Central memory CD8-positive, alpha-beta T cell (primary cell): ENCODE measurements around the gene NRXN3.

Experiments
- ATAC-seq: fragments of 150-1000 bp; cut with Tn5 transposase; replicated peaks from 2 replicates; pipeline ENCODE4 v1.10.0; 2022; ENCODE audit warnings: mild to moderate bottlenecking, moderate FRiP score, moderate number of reproducible peaks; ENCODE audit not compliant: poor library complexity, severe bottlenecking; ENCODE audit errors: extremely low read depth
- DNase-seq, 2 donors: peaks; one replicate each; pipeline ENCODE4 v3.0.0; 2021; ENCODE audit warnings: low spot score in 2 of 2
- H3K27ac Mint-ChIP-seq: one replicate; pipeline ENCODE4 v1.8.0; 2022; ENCODE audit warnings: low read depth, mild to moderate bottlenecking, moderate library complexity, mixed read lengths
- H3K27me3 Mint-ChIP-seq: one replicate; pipeline ENCODE4 v1.8.0; 2022; ENCODE audit warnings: mixed read lengths
- H3K36me3 Mint-ChIP-seq: one replicate; pipeline ENCODE4 v1.8.0; 2022; ENCODE audit warnings: mild to moderate bottlenecking, moderate library complexity, mixed read lengths; ENCODE audit not compliant: insufficient read depth
- H3K4me1 Mint-ChIP-seq: one replicate; pipeline ENCODE4 v1.8.0; 2022; ENCODE audit warnings: mixed read lengths
- H3K4me3 Mint-ChIP-seq: one replicate; pipeline ENCODE4 v1.8.0; 2022; ENCODE audit warnings: mild to moderate bottlenecking, moderate library complexity, mixed read lengths
- H3K9me3 Mint-ChIP-seq: one replicate; pipeline ENCODE4 v1.8.0; 2022; ENCODE audit warnings: mixed read lengths

Gene NRXN3

GRCh38 chr14:79363291-79363690 is 1193.1 kb downstream of the NRXN3 start:
- Mint-ChIP-seq H3K27me3 (no peaks in the 10 kb centered on the region), H3K27ac (no peak overlapping the region), H3K9me3 (peaks cover 6% of the 10 kb centered on the region), H3K36me3 (no peaks in the 10 kb centered on the region), H3K4me1 (no peaks in the 10 kb centered on the region), H3K4me3 (no peak overlapping the region)
- ATAC-seq (no peak), DNase-seq (no peak)

- H3K4me1 Mint-ChIP-seq: no peaks in the 10 kb centered on the region
- H3K36me3 Mint-ChIP-seq: no peaks in the 10 kb centered on the region
- no peak for DNase-seq
- ATAC-seq: no peak
- no peaks in the 10 kb centered on the region for H3K27me3 Mint-ChIP-seq
- H3K4me3 Mint-ChIP-seq: no peak overlapping the region
- no peak overlapping the region for H3K27ac Mint-ChIP-seq
- peaks cover 22% of the 10 kb centered on the region for H3K9me3 Mint-ChIP-seq
Observed at GRCh38 chr14:79369359-79370332, 1199.5 kb downstream of the NRXN3 start.

GRCh38 chr14:79370969-79371368 is 1200.8 kb downstream of the NRXN3 start:
- no peaks in the 10 kb centered on the region for H3K4me1 Mint-ChIP-seq
- H3K27ac Mint-ChIP-seq: no peak overlapping the region
- H3K36me3 Mint-ChIP-seq: no peaks in the 10 kb centered on the region
- no peaks in the 10 kb centered on the region for H3K27me3 Mint-ChIP-seq
- no peak overlapping the region for H3K4me3 Mint-ChIP-seq
- H3K9me3 Mint-ChIP-seq: peaks cover 25% of the 10 kb centered on the region
- DNase-seq (no peak), ATAC-seq (no peak)

GRCh38 chr14:79373451-79373850 is 1203.3 kb downstream of the NRXN3 start:
- Mint-ChIP-seq H3K27me3 (no peaks in the 10 kb centered on the region), H3K36me3 (no peaks in the 10 kb centered on the region), H3K4me3 (no peak overlapping the region), H3K4me1 (no peaks in the 10 kb centered on the region), H3K9me3 (peaks cover 20% of the 10 kb centered on the region), H3K27ac (no peak overlapping the region)
- ATAC-seq (no peak), DNase-seq (no peak)

- Mint-ChIP-seq H3K4me3 (no peak overlapping the region), H3K27me3 (no peaks in the 10 kb centered on the region), H3K4me1 (no peaks in the 10 kb centered on the region), H3K9me3 (peaks cover 14% of the 10 kb centered on the region), H3K36me3 (no peaks in the 10 kb centered on the region), H3K27ac (no peak overlapping the region)
- ATAC-seq (no peak), DNase-seq (no peak)
Observed at GRCh38 chr14:79375356-79375755, 1205.2 kb downstream of the NRXN3 start.

GRCh38 chr14:79376557-79376956 is 1206.4 kb downstream of the NRXN3 start:
- no peak overlapping the region for H3K27ac Mint-ChIP-seq
- H3K4me1 Mint-ChIP-seq: no peaks in the 10 kb centered on the region
- H3K27me3 Mint-ChIP-seq: no peaks in the 10 kb centered on the region
- no peak for ATAC-seq
- peaks cover 17% of the 10 kb centered on the region for H3K9me3 Mint-ChIP-seq
- H3K36me3 Mint-ChIP-seq: no peaks in the 10 kb centered on the region
- no peak for DNase-seq
- H3K4me3 Mint-ChIP-seq: no peak overlapping the region

GRCh38 chr14:79378020-79378419 is 1207.8 kb downstream of the NRXN3 start:
- DNase-seq (no peak), ATAC-seq (no peak)
- no peaks in the 10 kb centered on the region for H3K4me1 Mint-ChIP-seq
- H3K9me3 Mint-ChIP-seq: peaks cover 14% of the 10 kb centered on the region
- H3K36me3 Mint-ChIP-seq: no peaks in the 10 kb centered on the region
- no peaks in the 10 kb centered on the region for H3K27me3 Mint-ChIP-seq
- no peak overlapping the region for H3K4me3 Mint-ChIP-seq
- H3K27ac Mint-ChIP-seq: no peak overlapping the region

GRCh38 chr14:79379266-79379665 is 1209.1 kb downstream of the NRXN3 start:
- ATAC-seq (no peak), DNase-seq (no peak)
- Mint-ChIP-seq H3K9me3 (peaks cover 14% of the 10 kb centered on the region), H3K36me3 (no peaks in the 10 kb centered on the region), H3K4me1 (no peaks in the 10 kb centered on the region), H3K27ac (no peak overlapping the region), H3K27me3 (no peaks in the 10 kb centered on the region), H3K4me3 (no peak overlapping the region)

- DNase-seq (no peak), ATAC-seq (no peak)
- Mint-ChIP-seq H3K27ac (no peak overlapping the region), H3K4me1 (no peaks in the 10 kb centered on the region), H3K36me3 (no peaks in the 10 kb centered on the region), H3K27me3 (no peaks in the 10 kb centered on the region), H3K4me3 (no peak overlapping the region), H3K9me3 (peaks cover 10% of the 10 kb centered on the region)
Observed at GRCh38 chr14:79383031-79383430, 1212.9 kb downstream of the NRXN3 start.

- ATAC-seq (no peak), DNase-seq (no peak)
- Mint-ChIP-seq H3K4me1 (no peaks in the 10 kb centered on the region), H3K4me3 (no peak overlapping the region), H3K27me3 (no peaks in the 10 kb centered on the region), H3K36me3 (no peaks in the 10 kb centered on the region), H3K27ac (no peak overlapping the region), H3K9me3 (peaks cover 10% of the 10 kb centered on the region)
Observed at GRCh38 chr14:79383475-79383874, 1213.3 kb downstream of the NRXN3 start.

- DNase-seq: no peak
- peaks cover 15% of the 10 kb centered on the region for H3K9me3 Mint-ChIP-seq
- no peaks in the 10 kb centered on the region for H3K4me1 Mint-ChIP-seq
- H3K4me3 Mint-ChIP-seq: no peak overlapping the region
- no peak overlapping the region for H3K27ac Mint-ChIP-seq
- no peaks in the 10 kb centered on the region for H3K36me3 Mint-ChIP-seq
- no peaks in the 10 kb centered on the region for H3K27me3 Mint-ChIP-seq
- no peak for ATAC-seq
Observed at GRCh38 chr14:79395061-79395460, 1224.9 kb downstream of the NRXN3 start.

- no peak for DNase-seq
- H3K36me3 Mint-ChIP-seq: no peaks in the 10 kb centered on the region
- H3K9me3 Mint-ChIP-seq: peaks cover 1% of the 10 kb centered on the region
- no peak overlapping the region for H3K27ac Mint-ChIP-seq
- no peaks in the 10 kb centered on the region for H3K4me1 Mint-ChIP-seq
- no peaks in the 10 kb centered on the region for H3K27me3 Mint-ChIP-seq
- H3K4me3 Mint-ChIP-seq: no peak overlapping the region
- ATAC-seq: no peak
Observed at GRCh38 chr14:79404874-79405511, 1234.8 kb downstream of the NRXN3 start.

- ATAC-seq: no peak
- Mint-ChIP-seq H3K36me3 (no peaks in the 10 kb centered on the region), H3K27me3 (no peaks in the 10 kb centered on the region), H3K27ac (no peak overlapping the region), H3K9me3 (no peaks in the 10 kb centered on the region), H3K4me3 (no peak overlapping the region), H3K4me1 (no peaks in the 10 kb centered on the region)
- DNase-seq: no peak
Observed at GRCh38 chr14:79405512-79405910, 1235.3 kb downstream of the NRXN3 start.
